ENCODE results near the gene TMEM238L. TPM values are rescaled to one million over a fixed set of nuclear protein-coding genes. Genes with fewer than 3 reads are reported as not detected.

Gene TMEM238L
- total RNA-seq, 5 donors from 2014 or later (not counting 1 experiment from before 2014, with no cell fraction given) = not detected

GRCh38 chr17:10761281-10761680 is 42.6 kb downstream of the TMEM238L start:
- WGBS (ENCODE audit: insufficient coverage) = no CpG with 5 or more reads among the region's 2 CpGs
- Mint-ChIP-seq H3K4me1 (no peaks in the 10 kb centered on the region), H3K27me3 (no peaks in the 10 kb centered on the region), H3K36me3 (no peaks in the 10 kb centered on the region), H3K27ac (no peak overlapping the region), H3K4me3 (no peak overlapping the region), H3K9me3 (no peaks in the 10 kb centered on the region)
- DNase-seq = no peak
- no peaks in the 10 kb centered on the region for H3K9me3 ChIP-seq
- peaks cover 0 to 3% of the 10 kb centered on the region in 2 experiments for H3K27me3 ChIP-seq (replicated peaks in 1 of 2; ENCODE audit: control insufficient read depth in 2 of 2, extremely low read depth in 1 of 2, insufficient read depth in 2 of 2, low read length in 1 of 2)
- no peak overlapping the region for H3K4me3 ChIP-seq (ENCODE audit: control insufficient read depth in 1 of 2, extremely low read depth in 1 of 2, low read length in 1 of 2)
- no peaks in the 10 kb centered on the region for H3K36me3 ChIP-seq (ENCODE audit: control insufficient read depth in 2 of 2, extremely low read depth in 1 of 2, insufficient read depth in 1 of 2, low read length in 1 of 2)
- no peak overlapping the region for H3K27ac ChIP-seq (ENCODE audit: low read length)
- POLR2A ChIA-PET = no interaction called here
- H3K4me1 ChIP-seq (ENCODE audit: control insufficient read depth in 1 of 2, extremely low read depth in 1 of 2, insufficient read depth in 2 of 2, low read length in 2 of 2) = no peaks in the 10 kb centered on the region
- ATAC-seq (replicated peaks in 1 of 4) = no peak
- CTCF ChIA-PET = no interaction called here

GRCh38 chr17:10758062-10758461 is 45.8 kb downstream of the TMEM238L start:
- ChIA-PET POLR2A (no interaction called here), CTCF (no interaction called here)
- no peaks in the 10 kb centered on the region for H3K4me1 Mint-ChIP-seq
- Histone ChIP-seq H3K27me3 (replicated peaks in 1 of 2; ENCODE audit: control insufficient read depth in 2 of 2, extremely low read depth in 1 of 2, insufficient read depth in 2 of 2, low read length in 1 of 2) (peaks cover 0 to 3% of the 10 kb centered on the region in 2 experiments), H3K4me1 (ENCODE audit: control insufficient read depth in 1 of 2, extremely low read depth in 1 of 2, insufficient read depth in 2 of 2, low read length in 2 of 2) (no peaks in the 10 kb centered on the region), H3K27ac (ENCODE audit: low read length) (no peak overlapping the region), H3K4me3 (ENCODE audit: control insufficient read depth in 1 of 2, extremely low read depth in 1 of 2, low read length in 1 of 2) (no peak overlapping the region), H3K36me3 (ENCODE audit: control insufficient read depth in 2 of 2, extremely low read depth in 1 of 2, insufficient read depth in 1 of 2, low read length in 1 of 2) (no peaks in the 10 kb centered on the region), H3K9me3 (no peaks in the 10 kb centered on the region)
- no peak overlapping the region for H3K27ac Mint-ChIP-seq
- H3K36me3 Mint-ChIP-seq = no peaks in the 10 kb centered on the region
- 83% methylated on average over 3 of the region's 6 CpGs for WGBS (ENCODE audit: insufficient coverage)
- DNase-seq = no peak
- no peak overlapping the region for H3K4me3 Mint-ChIP-seq
- H3K27me3 Mint-ChIP-seq = no peaks in the 10 kb centered on the region
- no peak for ATAC-seq (replicated peaks in 1 of 4)
- H3K9me3 Mint-ChIP-seq = no peaks in the 10 kb centered on the region

- Histone ChIP-seq H3K9me3 (no peaks in the 10 kb centered on the region), H3K27me3 (replicated peaks in 1 of 2; ENCODE audit: control insufficient read depth in 2 of 2, extremely low read depth in 1 of 2, insufficient read depth in 2 of 2, low read length in 1 of 2) (peaks cover 0 to 3% of the 10 kb centered on the region in 2 experiments), H3K27ac (ENCODE audit: low read length) (no peak overlapping the region), H3K36me3 (ENCODE audit: control insufficient read depth in 2 of 2, extremely low read depth in 1 of 2, insufficient read depth in 1 of 2, low read length in 1 of 2) (no peaks in the 10 kb centered on the region), H3K4me1 (ENCODE audit: control insufficient read depth in 1 of 2, extremely low read depth in 1 of 2, insufficient read depth in 2 of 2, low read length in 2 of 2) (no peaks in the 10 kb centered on the region), H3K4me3 (ENCODE audit: control insufficient read depth in 1 of 2, extremely low read depth in 1 of 2, low read length in 1 of 2) (no peak overlapping the region)
- 50% methylated on average over 1 of the region's 2 CpGs for WGBS (ENCODE audit: insufficient coverage)
- POLR2A ChIA-PET = no interaction called here
- DNase-seq (no peak), ATAC-seq (replicated peaks in 1 of 4) (no peak)
- Mint-ChIP-seq H3K4me1 (no peaks in the 10 kb centered on the region), H3K27me3 (no peaks in the 10 kb centered on the region), H3K9me3 (no peaks in the 10 kb centered on the region), H3K36me3 (no peaks in the 10 kb centered on the region), H3K4me3 (no peak overlapping the region), H3K27ac (no peak overlapping the region)
- CTCF ChIA-PET = no interaction called here
Observed at GRCh38 chr17:10757647-10758046, 46.3 kb downstream of the TMEM238L start.

GRCh38 chr17:10757067-10757466 is 46.8 kb downstream of the TMEM238L start:
- peaks cover 0 to 2% of the 10 kb centered on the region in 2 experiments for H3K27me3 ChIP-seq (replicated peaks in 1 of 2; ENCODE audit: control insufficient read depth in 2 of 2, extremely low read depth in 1 of 2, insufficient read depth in 2 of 2, low read length in 1 of 2)

GRCh38 chr17:10756619-10757018 is 47.3 kb downstream of the TMEM238L start:
- Mint-ChIP-seq H3K9me3 (no peaks in the 10 kb centered on the region), H3K36me3 (no peaks in the 10 kb centered on the region), H3K4me3 (no peak overlapping the region), H3K4me1 (no peaks in the 10 kb centered on the region), H3K27ac (no peak overlapping the region), H3K27me3 (no peaks in the 10 kb centered on the region)
- ATAC-seq (replicated peaks in 1 of 4) = no peak
- Histone ChIP-seq H3K4me3 (ENCODE audit: control insufficient read depth in 1 of 2, extremely low read depth in 1 of 2, low read length in 1 of 2) (no peak overlapping the region), H3K9me3 (no peaks in the 10 kb centered on the region), H3K4me1 (ENCODE audit: control insufficient read depth in 1 of 2, extremely low read depth in 1 of 2, insufficient read depth in 2 of 2, low read length in 2 of 2) (no peaks in the 10 kb centered on the region), H3K36me3 (ENCODE audit: control insufficient read depth in 2 of 2, extremely low read depth in 1 of 2, insufficient read depth in 1 of 2, low read length in 1 of 2) (no peaks in the 10 kb centered on the region), H3K27me3 (replicated peaks in 1 of 2; ENCODE audit: control insufficient read depth in 2 of 2, extremely low read depth in 1 of 2, insufficient read depth in 2 of 2, low read length in 1 of 2) (no peaks in the 10 kb centered on the region), H3K27ac (ENCODE audit: low read length) (no peak overlapping the region)
- ChIA-PET POLR2A (no interaction called here), CTCF (no interaction called here)
- DNase-seq = no peak
- 100% methylated on average over 1 of the region's 2 CpGs for WGBS (ENCODE audit: insufficient coverage)

More at GRCh38 chr17:10757067-10757466, 46.8 kb downstream of the TMEM238L start:
- no peak overlapping the region for H3K27ac ChIP-seq (ENCODE audit: low read length)
- ChIA-PET POLR2A (no interaction called here), CTCF (no interaction called here)
- no peak for DNase-seq
- H3K4me3 Mint-ChIP-seq = no peak overlapping the region
- H3K9me3 ChIP-seq = no peaks in the 10 kb centered on the region
- no peaks in the 10 kb centered on the region for H3K36me3 Mint-ChIP-seq
- no peak overlapping the region for H3K27ac Mint-ChIP-seq
- no peaks in the 10 kb centered on the region for H3K4me1 Mint-ChIP-seq
- H3K36me3 ChIP-seq (ENCODE audit: control insufficient read depth in 2 of 2, extremely low read depth in 1 of 2, insufficient read depth in 1 of 2, low read length in 1 of 2) = no peaks in the 10 kb centered on the region
- 79% methylated on average over 4 of the region's 6 CpGs for WGBS (ENCODE audit: insufficient coverage)
- no peak overlapping the region for H3K4me3 ChIP-seq (ENCODE audit: control insufficient read depth in 1 of 2, extremely low read depth in 1 of 2, low read length in 1 of 2)
- no peaks in the 10 kb centered on the region for H3K9me3 Mint-ChIP-seq
- H3K27me3 Mint-ChIP-seq = no peaks in the 10 kb centered on the region
- H3K4me1 ChIP-seq (ENCODE audit: control insufficient read depth in 1 of 2, extremely low read depth in 1 of 2, insufficient read depth in 2 of 2, low read length in 2 of 2) = no peaks in the 10 kb centered on the region
- no peak for ATAC-seq (replicated peaks in 1 of 4)

- DNase-seq = peak in 1 of 35 experiments; percentile 10
- Mint-ChIP-seq H3K36me3 (no peaks in the 10 kb centered on the region), H3K9me3 (no peaks in the 10 kb centered on the region), H3K27me3 (no peaks in the 10 kb centered on the region), H3K27ac (no peak overlapping the region), H3K4me1 (no peaks in the 10 kb centered on the region), H3K4me3 (no peak overlapping the region)
- no peak for ATAC-seq (replicated peaks in 1 of 4)
- H3K9me3 ChIP-seq = no peaks in the 10 kb centered on the region
- no peak overlapping the region for H3K4me3 ChIP-seq (ENCODE audit: control insufficient read depth in 1 of 2, extremely low read depth in 1 of 2, low read length in 1 of 2)
- CTCF ChIA-PET = no interaction called here
- H3K27ac ChIP-seq (ENCODE audit: low read length) = no peak overlapping the region
- H3K4me1 ChIP-seq (ENCODE audit: control insufficient read depth in 1 of 2, extremely low read depth in 1 of 2, insufficient read depth in 2 of 2, low read length in 2 of 2) = no peaks in the 10 kb centered on the region
- WGBS (ENCODE audit: insufficient coverage) = no CpG with 5 or more reads among the region's 1 CpG
- H3K36me3 ChIP-seq (ENCODE audit: control insufficient read depth in 2 of 2, extremely low read depth in 1 of 2, insufficient read depth in 1 of 2, low read length in 1 of 2) = no peaks in the 10 kb centered on the region
- POLR2A ChIA-PET = no interaction called here
- no peaks in the 10 kb centered on the region for H3K27me3 ChIP-seq (replicated peaks in 1 of 2; ENCODE audit: control insufficient read depth in 2 of 2, extremely low read depth in 1 of 2, insufficient read depth in 2 of 2, low read length in 1 of 2)
Observed at GRCh38 chr17:10756185-10756584, 47.7 kb downstream of the TMEM238L start.

- H3K27ac Mint-ChIP-seq = no peak overlapping the region
- H3K9me3 Mint-ChIP-seq = no peaks in the 10 kb centered on the region
- POLR2A ChIA-PET = no interaction called here
- DNase-seq (no peak), ATAC-seq (replicated peaks in 1 of 4) (no peak)
- CTCF ChIA-PET = no interaction called here
- H3K36me3 Mint-ChIP-seq = no peaks in the 10 kb centered on the region
- Histone ChIP-seq H3K4me1 (ENCODE audit: control insufficient read depth in 1 of 2, extremely low read depth in 1 of 2, insufficient read depth in 2 of 2, low read length in 2 of 2) (no peaks in the 10 kb centered on the region), H3K36me3 (ENCODE audit: control insufficient read depth in 2 of 2, extremely low read depth in 1 of 2, insufficient read depth in 1 of 2, low read length in 1 of 2) (no peaks in the 10 kb centered on the region), H3K27ac (ENCODE audit: low read length) (no peak overlapping the region), H3K4me3 (ENCODE audit: control insufficient read depth in 1 of 2, extremely low read depth in 1 of 2, low read length in 1 of 2) (no peak overlapping the region), H3K9me3 (no peaks in the 10 kb centered on the region), H3K27me3 (replicated peaks in 1 of 2; ENCODE audit: control insufficient read depth in 2 of 2, extremely low read depth in 1 of 2, insufficient read depth in 2 of 2, low read length in 1 of 2) (no peaks in the 10 kb centered on the region)
- no peak overlapping the region for H3K4me3 Mint-ChIP-seq
- H3K27me3 Mint-ChIP-seq = no peaks in the 10 kb centered on the region
- WGBS (ENCODE audit: insufficient coverage) = 75% methylated on average over 1 of the region's 3 CpGs
- no peaks in the 10 kb centered on the region for H3K4me1 Mint-ChIP-seq
Observed at GRCh38 chr17:10755592-10756127, 48.2 kb downstream of the TMEM238L start.

Data from T-cell (primary cell).